Body of pancreas (tissue), 4 donors: ENCODE measurements around the gene COL28A1.

Experiments
- POLR2A ChIP-seq, 3 donors: fragments of 450-650 bp; IDR thresholded peaks; one replicate each; pipeline ENCODE4 v1.6.1; 2016; ENCODE audit warnings: antibody characterized with exemption in 3 of 3, mild to moderate bottlenecking in 2 of 3
- TF ChIP-seq, protein P1 (sequence below), 7 experiments: fragments of 450-650 bp in 4 of 7; fragments of 200-600 bp in 3 of 7; sonication (generic) in 3 of 7; IDR thresholded peaks; one replicate each; pipeline ENCODE4 v1.5.1; 2016 to 2019; ENCODE audit warnings: antibody characterized with exemption in 7 of 7

DNA sequence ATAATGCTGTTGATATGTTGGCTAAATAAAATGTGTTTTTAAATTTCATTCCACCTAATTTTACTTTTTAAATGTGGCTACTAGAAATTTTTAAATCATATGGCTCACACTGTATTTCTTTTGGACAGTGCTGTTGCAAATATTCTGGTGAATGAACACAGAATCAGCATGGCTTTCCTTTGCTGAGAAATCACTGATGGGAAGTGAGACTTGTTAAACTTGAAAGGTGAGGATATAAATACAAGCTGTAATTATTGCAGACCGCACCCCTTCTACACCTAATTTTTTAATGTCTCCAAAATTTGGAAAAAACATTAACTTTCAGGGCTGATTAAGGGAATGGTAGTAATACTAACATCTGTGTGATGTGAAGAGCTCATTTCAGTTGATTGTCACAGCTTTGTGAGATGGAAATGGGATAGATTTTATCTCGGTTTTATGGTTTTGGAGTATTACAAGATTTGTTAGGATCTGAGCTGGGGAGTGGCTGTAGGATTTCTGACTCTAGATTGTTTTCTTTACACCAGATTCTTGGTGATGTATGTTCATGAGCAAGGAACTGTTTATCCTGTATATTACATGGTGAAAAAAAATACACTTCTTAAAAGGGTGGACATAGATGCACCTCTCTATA lies 32.3 kb upstream of the COL28A1 start:
- TF ChIP-seq, protein P1, sequence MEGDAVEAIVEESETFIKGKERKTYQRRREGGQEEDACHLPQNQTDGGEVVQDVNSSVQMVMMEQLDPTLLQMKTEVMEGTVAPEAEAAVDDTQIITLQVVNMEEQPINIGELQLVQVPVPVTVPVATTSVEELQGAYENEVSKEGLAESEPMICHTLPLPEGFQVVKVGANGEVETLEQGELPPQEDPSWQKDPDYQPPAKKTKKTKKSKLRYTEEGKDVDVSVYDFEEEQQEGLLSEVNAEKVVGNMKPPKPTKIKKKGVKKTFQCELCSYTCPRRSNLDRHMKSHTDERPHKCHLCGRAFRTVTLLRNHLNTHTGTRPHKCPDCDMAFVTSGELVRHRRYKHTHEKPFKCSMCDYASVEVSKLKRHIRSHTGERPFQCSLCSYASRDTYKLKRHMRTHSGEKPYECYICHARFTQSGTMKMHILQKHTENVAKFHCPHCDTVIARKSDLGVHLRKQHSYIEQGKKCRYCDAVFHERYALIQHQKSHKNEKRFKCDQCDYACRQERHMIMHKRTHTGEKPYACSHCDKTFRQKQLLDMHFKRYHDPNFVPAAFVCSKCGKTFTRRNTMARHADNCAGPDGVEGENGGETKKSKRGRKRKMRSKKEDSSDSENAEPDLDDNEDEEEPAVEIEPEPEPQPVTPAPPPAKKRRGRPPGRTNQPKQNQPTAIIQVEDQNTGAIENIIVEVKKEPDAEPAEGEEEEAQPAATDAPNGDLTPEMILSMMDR (IDR thresholded peaks at IDR 0.05): no peak
- no peak for TF ChIP-seq POLR2A (IDR thresholded peaks at IDR 0.05)
